GM12874 (cell line): ENCODE data around the gene BRSK1.

ENCODE experiments used
- TF ChIP-seq, protein P1 (sequence below): IDR thresholded peaks from 2 replicates; pipeline ENCODE4 v1.5.1; 2011; ENCODE audit warnings: low read depth, mild to moderate bottlenecking, control low read depth, low read length, moderate library complexity; ENCODE audit not compliant: insufficient read depth

The BRSK1 gene

DNA sequence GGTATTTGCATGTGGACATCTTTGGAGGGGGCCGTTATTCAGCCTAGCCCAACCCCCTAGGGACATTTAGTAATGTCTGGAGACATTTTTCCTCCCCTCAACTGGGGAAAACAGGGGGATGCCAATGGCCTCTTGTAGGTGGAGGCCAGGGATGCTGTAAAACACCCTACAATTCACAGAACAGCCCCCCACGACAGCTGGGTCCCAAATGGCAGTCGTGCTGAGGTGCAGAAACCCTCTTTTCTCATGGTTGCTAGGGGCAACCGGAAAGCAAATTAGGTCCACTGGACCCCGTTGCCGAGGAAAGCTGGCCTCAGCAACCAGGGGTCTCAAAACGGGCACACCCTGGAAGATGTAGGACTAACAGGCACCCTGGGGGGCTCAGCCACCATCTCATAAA lies 26.7 kb downstream of the BRSK1 start:
- TF ChIP-seq, protein P1, sequence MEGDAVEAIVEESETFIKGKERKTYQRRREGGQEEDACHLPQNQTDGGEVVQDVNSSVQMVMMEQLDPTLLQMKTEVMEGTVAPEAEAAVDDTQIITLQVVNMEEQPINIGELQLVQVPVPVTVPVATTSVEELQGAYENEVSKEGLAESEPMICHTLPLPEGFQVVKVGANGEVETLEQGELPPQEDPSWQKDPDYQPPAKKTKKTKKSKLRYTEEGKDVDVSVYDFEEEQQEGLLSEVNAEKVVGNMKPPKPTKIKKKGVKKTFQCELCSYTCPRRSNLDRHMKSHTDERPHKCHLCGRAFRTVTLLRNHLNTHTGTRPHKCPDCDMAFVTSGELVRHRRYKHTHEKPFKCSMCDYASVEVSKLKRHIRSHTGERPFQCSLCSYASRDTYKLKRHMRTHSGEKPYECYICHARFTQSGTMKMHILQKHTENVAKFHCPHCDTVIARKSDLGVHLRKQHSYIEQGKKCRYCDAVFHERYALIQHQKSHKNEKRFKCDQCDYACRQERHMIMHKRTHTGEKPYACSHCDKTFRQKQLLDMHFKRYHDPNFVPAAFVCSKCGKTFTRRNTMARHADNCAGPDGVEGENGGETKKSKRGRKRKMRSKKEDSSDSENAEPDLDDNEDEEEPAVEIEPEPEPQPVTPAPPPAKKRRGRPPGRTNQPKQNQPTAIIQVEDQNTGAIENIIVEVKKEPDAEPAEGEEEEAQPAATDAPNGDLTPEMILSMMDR = no peak

DNA sequence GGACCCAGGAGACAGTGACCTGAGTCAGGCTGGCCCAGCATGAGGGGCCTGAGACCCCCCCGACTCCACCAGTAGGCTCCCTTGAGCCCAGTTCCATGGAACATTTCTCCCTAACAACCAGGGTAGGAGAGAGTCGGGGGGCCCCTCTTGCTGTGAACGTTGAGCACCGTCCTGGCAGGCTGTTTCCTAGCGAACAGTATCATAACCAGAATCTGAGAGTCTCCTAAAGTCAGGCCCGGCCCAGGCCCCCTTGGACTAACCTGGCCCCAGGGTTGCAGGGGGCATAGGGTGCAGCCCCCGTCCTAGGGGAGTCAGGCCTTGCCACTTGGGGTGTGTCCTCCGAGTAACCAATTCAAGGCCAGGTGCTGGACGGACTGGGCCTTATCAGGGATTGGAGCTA lies 27.6 kb downstream of the BRSK1 start:
- TF ChIP-seq, protein P1 = no peak

GRCh38 chr19:55311797-55312196 lies 28.0 kb downstream of the BRSK1 start:
- TF ChIP-seq, protein P1 = no peak

GRCh38 chr19:55312621-55313512 lies 29.1 kb downstream of the BRSK1 start:
- TF ChIP-seq, protein P1 = no peak

GRCh38 chr19:55314396-55314795 lies 30.6 kb downstream of the BRSK1 start:
- TF ChIP-seq, protein P1 = no peak

DNA sequence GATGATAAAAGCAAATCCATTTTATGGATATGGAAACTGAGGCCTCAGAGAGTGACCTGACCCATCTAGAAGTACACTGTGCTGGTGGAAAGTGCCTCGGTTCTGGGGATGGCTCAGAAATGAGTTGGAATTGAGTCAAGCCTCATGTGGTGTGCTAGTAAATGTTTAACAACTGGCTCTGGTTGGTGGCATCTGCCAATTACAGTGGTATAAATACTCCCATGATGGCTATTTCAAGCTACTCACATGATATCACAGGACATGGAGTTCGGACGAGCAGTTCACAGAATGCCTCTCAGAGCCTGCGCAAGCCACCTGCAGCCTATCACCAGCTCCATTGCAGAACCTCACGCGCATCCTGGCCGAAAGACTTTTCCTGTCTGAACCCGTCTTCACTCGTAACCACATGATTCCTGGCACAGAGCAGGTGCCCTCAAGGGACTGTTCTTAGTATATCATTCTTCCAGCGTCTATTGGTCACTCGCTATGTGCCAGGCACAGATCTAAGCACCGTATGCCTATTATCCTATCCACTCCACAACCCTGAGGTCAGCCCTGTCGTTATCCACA lies 32.2 kb downstream of the BRSK1 start:
- TF ChIP-seq, protein P1 = no peak

- TF ChIP-seq, protein P1 = no peak
Measured at GRCh38 chr19:55316646-55317045, 32.8 kb downstream of the BRSK1 start.
